ENCODE measurements around the gene SPARCL1. TPM values are rescaled to one million over a fixed set of nuclear protein-coding genes. Genes with fewer than 3 reads are reported as not detected.

SPARCL1 gene
- total RNA-seq, 1 donor from 2014 or later, result 369 TPM

- intact Hi-C loops (cut with DNase I), result no loop called here
- H3K9me3 ChIP-seq, result no peaks in the 10 kb centered on the region
- TF ChIP-seq CTCF (IDR thresholded peaks at IDR 0.05), result no peak
- no peak for DNase-seq
- no peaks in the 10 kb centered on the region for H3K27me3 ChIP-seq
- no peak overlapping the region for H3K27ac ChIP-seq
- H3K4me1 ChIP-seq, result peaks cover 6% of the 10 kb centered on the region
- ATAC-seq, result no peak
- H3K4me3 ChIP-seq, result no peak overlapping the region
- H3K36me3 ChIP-seq, result no peaks in the 10 kb centered on the region
Observed at GRCh38 chr4:87506974-87507701, 22.0 kb downstream of the SPARCL1 start.

- no peak for ATAC-seq
- H3K9me3 ChIP-seq, result no peaks in the 10 kb centered on the region
- H3K27me3 ChIP-seq, result no peaks in the 10 kb centered on the region
- H3K4me3 ChIP-seq, result no peak overlapping the region
- H3K36me3 ChIP-seq, result no peaks in the 10 kb centered on the region
- DNase-seq, result no peak
- no peak for TF ChIP-seq CTCF (IDR thresholded peaks at IDR 0.05)
- intact Hi-C loops (cut with DNase I), result no loop called here
- no peak overlapping the region for H3K27ac ChIP-seq
- peaks cover 6% of the 10 kb centered on the region for H3K4me1 ChIP-seq
Observed at GRCh38 chr4:87505862-87506261, 23.3 kb downstream of the SPARCL1 start.

- Histone ChIP-seq H3K9me3 (no peaks in the 10 kb centered on the region), H3K4me1 (peaks cover 20% of the 10 kb centered on the region), H3K36me3 (no peaks in the 10 kb centered on the region), H3K27ac (peak overlapping the region; percentile 33), H3K27me3 (no peaks in the 10 kb centered on the region), H3K4me3 (no peak overlapping the region)
- intact Hi-C loops (cut with DNase I), result no loop called here
- ATAC-seq (peak; percentile 33), DNase-seq (no peak)
- no peak for TF ChIP-seq CTCF (IDR thresholded peaks at IDR 0.05)
Observed at GRCh38 chr4:87502580-87503238, 26.5 kb downstream of the SPARCL1 start.

GRCh38 chr4:87500092-87500462 lies 29.1 kb downstream of the SPARCL1 start:
- no peak for DNase-seq

GRCh38 chr4:87499403-87500091 lies 29.6 kb downstream of the SPARCL1 start:
- intact Hi-C loops (cut with DNase I), result no loop called here
- DNase-seq (no peak), ATAC-seq (no peak)
- Histone ChIP-seq H3K36me3 (peaks cover 2% of the 10 kb centered on the region), H3K9me3 (no peaks in the 10 kb centered on the region), H3K4me1 (peaks cover 20% of the 10 kb centered on the region), H3K27me3 (no peaks in the 10 kb centered on the region), H3K27ac (no peak overlapping the region), H3K4me3 (no peak overlapping the region)
- no peak for TF ChIP-seq CTCF (IDR thresholded peaks at IDR 0.05)

More at GRCh38 chr4:87500092-87500462, 29.1 kb downstream of the SPARCL1 start:
- intact Hi-C loops (cut with DNase I), result no loop called here
- Histone ChIP-seq H3K9me3 (no peaks in the 10 kb centered on the region), H3K4me3 (no peak overlapping the region), H3K4me1 (peaks cover 20% of the 10 kb centered on the region), H3K27me3 (no peaks in the 10 kb centered on the region), H3K36me3 (no peaks in the 10 kb centered on the region), H3K27ac (no peak overlapping the region)
- no peak for ATAC-seq
- TF ChIP-seq CTCF (IDR thresholded peaks at IDR 0.05), result no peak
